Endometrial microvascular endothelial cells (primary cell): Measurements from ENCODE around the gene NNT. TPM values are rescaled to one million over a fixed set of nuclear protein-coding genes. Genes with fewer than 3 reads are reported as not detected.
"Not testable (repeated sequence)": the region's sequence is repeated elsewhere in the genome, so short reads cannot be mapped to it uniquely, and the experiment has no call there.

Experiments
- in situ Hi-C: cut with HindIII; loops from 2 replicates; pipeline ENCODE4 v1.10.0; 2017; ENCODE audit warnings: low sequenced_read_pairs, low pct_unique_long_range_greater_than_20kb; ENCODE audit errors: inconsistent ontology term
- total RNA-seq: library from RNA; depleted of rRNA; stranded (reverse); fragments of >200 nt; gene quantifications from one replicate; pipeline ENCODE4 v1.2.3, GENCODE V29; 2015; ENCODE audit errors: inconsistent ontology term

NNT gene
- total RNA-seq, 1 donor from 2014 or later = 35.5 TPM

- in situ Hi-C loops = no loop called here
Observed at GRCh38 chr5:43581398-43581797, 21.6 kb upstream of the NNT start.

DNA sequence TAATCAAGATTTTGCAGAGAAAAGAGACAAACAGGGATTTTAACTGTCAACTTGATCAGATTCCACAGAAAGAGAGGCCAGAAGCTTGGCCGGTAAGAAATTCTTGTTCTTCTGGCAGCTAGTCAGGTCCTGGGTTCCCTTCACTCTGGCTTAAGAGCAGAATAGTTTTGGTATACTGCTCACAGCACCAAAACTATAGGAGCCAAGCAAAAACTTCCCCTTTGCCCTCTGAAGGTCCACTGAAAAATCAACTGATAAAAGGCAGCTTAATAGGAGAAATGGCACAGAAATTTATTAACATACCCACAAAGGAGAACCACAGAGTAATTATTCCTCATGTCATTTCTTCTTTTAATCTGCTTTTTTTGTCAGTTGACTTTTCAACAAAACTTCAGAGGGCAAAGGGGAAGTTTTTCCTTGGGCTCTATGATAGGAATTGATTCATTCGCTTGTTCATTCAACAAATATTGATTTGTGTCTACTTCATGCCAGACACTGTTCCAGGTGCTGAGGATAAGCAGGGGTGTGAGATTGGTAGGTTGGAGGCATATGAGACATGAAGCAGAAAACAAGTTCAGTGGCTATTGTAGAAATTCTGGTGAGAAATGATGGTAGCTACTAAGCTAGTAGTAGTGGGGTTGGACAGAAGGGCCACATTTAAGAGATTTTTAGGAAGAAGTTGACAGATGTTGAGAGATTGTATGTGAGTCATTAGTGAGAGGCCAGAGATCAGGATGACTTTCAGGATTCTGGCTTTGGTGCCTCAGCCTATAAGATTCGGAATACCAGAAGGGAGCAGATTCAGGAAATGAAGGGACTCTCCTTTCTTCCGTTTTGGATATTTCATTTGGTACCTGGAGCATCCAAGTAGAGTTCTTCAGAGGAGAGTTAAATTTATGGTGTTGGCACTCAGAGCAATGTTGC, 20.6 kb upstream of the NNT start:
- in situ Hi-C loops = no loop called here

DNA sequence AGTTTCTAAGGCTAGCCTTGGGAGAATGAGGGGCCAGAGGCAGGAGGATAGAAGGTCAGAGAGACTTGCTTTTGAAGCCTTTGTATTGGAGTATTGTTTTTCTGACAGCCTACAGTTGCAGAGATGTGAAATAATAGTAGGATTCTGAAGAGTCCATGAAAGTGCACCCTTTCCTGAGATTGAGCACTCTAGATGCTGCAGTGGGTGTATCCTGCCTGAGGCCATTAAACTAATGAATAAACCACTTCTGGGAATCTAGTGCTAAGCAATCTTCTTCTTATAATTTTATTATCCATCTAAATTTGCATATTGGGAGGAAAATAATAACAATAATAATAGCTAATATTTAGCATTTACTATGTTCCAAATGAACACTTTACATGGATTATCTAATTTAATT, 19.3 kb upstream of the NNT start:
- in situ Hi-C loops = no loop called here

GRCh38 chr5:43584166-43584699, 18.7 kb upstream of the NNT start:
- in situ Hi-C loops = no loop called here

DNA sequence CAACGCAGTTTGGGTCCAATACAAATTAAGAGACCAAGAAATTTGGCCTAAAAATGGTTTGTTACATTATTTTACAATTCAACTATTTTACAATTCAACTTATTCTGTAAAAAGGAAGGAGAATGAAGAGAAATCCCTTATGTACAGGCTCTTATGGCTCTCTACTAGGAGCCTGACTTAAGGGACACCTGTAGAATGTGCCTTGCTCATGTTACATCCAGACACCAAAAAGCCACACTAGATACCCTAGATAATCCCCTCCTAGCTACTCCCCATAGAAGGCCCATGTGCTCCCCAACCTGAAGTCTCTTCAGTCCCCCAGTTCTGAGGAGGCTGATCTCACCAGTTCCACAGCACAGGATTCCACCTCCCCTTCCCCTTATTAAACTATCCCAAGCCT, 14.1 kb upstream of the NNT start:
- in situ Hi-C loops = no loop called here

DNA sequence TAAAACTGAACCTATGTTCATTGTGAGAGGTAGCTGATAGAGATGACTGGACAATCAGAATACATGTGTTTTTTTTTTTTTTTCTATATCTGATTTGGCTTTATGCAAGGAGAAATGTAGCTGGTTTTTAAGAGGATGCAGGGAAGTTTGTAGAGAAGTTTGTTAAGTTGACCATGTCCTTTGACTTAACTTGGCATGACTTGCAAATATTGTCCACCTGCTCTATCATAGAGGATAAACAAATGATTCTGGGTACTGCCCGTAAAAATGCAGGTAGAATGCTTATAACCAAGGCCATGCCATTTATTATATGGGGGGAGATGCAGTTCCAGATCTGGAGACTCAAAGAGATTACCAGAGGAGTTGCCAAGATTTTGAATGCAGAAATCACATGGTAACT, 13.7 kb upstream of the NNT start:
- in situ Hi-C loops = no loop called here

DNA sequence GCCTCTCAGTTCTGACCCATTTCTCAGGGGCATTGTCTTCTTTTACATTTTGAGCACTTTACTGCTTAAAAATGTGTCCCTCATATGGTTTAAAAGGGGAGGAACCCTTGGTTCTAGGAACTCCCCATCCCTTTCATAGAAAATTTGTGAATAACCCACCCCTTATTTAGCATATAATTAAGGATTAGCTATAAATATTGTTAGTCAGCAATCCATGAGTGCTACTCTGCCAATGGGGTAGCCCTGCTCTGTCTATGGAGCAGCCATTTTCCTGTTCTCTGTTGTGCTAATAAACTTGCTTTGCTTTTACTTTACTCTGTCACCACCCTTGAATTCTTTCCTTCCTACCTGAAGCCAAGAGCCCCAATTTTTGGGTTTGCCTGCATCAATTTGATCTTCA, 12.3 kb upstream of the NNT start:
- in situ Hi-C loops = no loop called here

- in situ Hi-C loops = no loop called here
Observed at GRCh38 chr5:43592363-43592762, 10.6 kb upstream of the NNT start.

DNA sequence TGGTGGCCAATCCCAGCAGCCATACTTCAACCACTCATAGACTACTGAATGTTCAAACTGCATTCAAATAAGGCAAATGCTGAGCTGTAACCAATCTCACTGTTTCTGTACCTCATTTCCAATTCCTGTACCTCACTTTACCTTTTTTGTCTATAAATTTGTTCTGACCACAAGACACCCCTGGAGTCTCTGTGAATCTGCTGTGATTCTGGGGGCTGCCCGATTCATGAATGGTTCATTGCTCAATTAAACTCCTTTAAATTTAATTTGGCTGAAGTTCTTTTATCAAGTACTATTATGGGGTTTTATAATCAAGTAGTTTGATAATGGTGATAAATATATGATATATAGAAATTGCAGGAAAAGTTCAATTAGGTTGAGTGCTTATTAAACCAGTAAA, 4.1 kb upstream of the NNT start:
- in situ Hi-C loops = not testable (repeated sequence)

GRCh38 chr5:43601454-43602260, 1.3 kb upstream of the NNT start:
- in situ Hi-C loops = no loop called here

GRCh38 chr5:43603344-43604217, 601 bp downstream of the NNT start:
- in situ Hi-C loops = no loop called here

DNA sequence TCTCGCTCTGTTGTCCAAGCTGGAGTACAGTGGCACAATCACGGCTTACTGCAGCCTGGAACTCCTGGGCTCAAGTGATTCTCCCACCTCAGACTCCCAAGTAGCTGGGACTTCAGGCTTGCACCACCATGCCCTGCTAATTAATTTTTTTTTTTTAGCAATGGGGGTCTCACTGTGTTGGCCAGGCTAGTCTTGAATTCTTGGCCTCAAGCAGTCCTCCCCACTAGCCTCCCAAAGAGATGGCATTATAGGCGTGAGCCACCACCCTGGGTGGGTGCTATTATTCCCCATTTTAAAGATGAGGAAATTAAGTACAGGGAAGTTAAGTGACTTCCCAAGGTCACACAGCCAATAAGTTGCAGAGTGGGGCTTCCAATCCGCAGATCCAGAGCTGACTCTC, 1.7 kb downstream of the NNT start:
- in situ Hi-C loops = no loop called here

DNA sequence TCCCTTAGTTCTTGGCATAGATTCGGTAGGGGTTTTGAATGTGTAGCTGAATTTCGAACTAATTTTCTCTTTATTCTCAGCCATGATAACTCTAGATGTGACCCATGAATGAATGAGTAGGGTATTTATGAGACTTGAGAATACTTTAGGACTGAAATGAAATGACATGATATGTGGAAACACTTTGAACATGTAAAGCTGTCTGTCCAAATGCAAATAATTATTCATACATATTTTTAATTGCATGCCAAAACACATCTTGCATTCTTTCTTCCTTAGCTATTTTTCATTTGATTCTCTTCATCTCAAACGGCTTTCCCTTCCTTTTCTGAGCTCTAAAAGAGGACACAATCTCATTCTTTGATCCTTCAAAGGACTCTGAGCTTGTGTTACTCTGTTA, 3.4 kb downstream of the NNT start:
- in situ Hi-C loops = no loop called here

DNA sequence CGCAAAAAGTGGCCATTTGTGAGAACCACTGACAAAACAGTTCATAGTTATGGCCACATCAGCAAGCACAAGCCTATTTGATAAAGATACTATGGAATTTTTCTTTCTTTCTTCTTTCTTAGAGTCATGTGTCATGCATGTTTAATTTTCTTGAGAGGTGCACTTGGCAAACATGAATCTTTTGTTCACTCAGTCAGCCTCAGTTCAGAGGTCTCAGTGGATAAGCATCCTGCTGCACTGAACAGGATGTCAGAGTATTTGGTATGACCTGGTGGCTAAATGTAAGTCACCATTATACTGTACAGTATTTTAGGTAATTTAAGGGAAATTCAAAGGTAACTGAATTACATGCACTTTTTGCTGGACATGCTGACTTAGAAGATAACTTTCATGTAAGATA, 5.4 kb downstream of the NNT start:
- in situ Hi-C loops = no loop called here

- in situ Hi-C loops = no loop called here
Observed at GRCh38 chr5:43609752-43610151, 6.8 kb downstream of the NNT start.

DNA sequence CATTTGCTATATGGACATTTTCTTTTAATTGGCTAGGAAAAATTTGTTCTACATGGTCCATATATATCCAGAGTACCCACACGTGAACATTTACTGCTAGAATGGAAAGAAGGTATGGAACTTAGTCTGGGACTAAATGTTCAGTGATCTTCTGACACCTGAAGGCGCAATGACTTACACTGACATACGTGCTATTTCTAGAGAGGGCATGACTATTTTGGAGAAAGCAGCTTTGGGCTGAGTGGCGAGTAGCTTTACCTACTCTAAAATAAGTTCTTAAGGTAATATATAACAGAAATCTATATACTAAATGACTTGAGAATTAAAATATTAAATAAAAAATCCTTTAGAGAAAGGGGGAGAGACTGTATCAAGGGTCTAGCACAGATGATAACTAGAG, 10.4 kb downstream of the NNT start:
- in situ Hi-C loops = no loop called here

DNA sequence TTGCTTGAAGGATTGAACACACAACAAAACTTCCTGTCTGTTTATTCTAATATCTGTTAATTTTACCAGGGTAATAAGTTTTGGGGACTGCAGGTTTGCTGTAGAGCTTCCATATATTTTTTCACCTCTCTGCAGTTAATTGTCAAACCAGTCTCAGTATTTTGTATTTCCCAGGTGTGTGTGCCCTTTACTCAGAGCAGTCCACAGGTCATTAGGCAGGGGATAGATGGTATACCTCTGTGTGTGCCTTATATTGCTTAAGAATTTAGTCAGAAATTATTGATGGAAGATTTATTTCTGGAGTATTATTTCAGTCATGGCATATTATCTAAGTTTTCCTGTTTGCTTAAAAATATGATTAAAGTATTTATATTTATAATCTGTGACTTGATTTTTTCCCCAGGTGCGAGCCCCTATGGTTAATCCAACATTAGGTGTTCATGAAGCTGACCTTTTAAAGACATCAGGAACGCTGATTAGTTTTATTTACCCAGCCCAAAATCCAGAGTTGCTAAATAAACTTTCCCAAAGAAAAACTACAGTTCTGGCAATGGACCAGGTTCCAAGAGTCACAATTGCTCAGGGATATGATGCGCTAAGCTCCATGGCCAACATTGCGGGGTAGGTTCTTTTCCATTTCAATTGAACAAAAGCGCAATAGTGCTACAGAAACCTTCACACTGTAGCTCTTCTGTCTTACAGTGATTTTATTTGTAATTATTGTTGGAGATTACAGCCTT, 12.6 kb downstream of the NNT start:
- in situ Hi-C loops = no loop called here

GRCh38 chr5:43616535-43616934, 13.6 kb downstream of the NNT start:
- in situ Hi-C loops = no loop called here
